ENCODE measurements around the gene SULF2.
"Not testable (repeated sequence)": the region's sequence is repeated elsewhere in the genome, so short reads cannot be mapped to it uniquely, and the experiment has no call there.

The SULF2 gene

DNA sequence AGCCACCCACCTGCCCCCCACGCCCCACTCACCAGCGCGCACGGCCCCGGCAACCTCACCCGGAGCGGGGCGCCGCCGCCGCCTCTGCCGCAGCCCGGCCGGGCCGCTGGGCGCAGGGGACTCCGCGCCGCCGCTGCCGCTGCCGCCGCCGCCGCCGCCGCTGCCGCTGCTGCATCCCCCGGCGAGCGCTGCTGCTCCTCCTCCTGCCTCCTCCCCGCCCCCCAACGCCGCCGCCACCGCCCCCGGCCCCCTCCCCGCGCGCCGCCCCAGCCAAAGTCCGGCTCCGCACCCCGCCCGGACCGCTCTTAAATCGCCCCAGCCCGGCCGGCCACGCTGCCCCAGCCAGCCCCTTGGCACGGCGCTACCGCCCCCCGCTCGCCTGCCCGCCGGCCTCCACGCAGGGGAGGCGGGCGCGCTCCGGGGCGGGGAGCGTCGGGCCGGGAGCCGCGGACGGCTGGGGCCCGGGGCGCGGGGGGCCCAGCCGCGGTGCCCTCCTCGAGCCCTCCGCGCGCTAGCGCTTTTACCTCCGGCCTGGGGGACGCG, at the start of gene SULF2:
SULF2 (minus strand) TSS at position 171 of the 543 bp plus-strand sequence. CDS start 28,118 bp downstream, outside the sequence.
- TF ChIP-seq, protein P1, sequence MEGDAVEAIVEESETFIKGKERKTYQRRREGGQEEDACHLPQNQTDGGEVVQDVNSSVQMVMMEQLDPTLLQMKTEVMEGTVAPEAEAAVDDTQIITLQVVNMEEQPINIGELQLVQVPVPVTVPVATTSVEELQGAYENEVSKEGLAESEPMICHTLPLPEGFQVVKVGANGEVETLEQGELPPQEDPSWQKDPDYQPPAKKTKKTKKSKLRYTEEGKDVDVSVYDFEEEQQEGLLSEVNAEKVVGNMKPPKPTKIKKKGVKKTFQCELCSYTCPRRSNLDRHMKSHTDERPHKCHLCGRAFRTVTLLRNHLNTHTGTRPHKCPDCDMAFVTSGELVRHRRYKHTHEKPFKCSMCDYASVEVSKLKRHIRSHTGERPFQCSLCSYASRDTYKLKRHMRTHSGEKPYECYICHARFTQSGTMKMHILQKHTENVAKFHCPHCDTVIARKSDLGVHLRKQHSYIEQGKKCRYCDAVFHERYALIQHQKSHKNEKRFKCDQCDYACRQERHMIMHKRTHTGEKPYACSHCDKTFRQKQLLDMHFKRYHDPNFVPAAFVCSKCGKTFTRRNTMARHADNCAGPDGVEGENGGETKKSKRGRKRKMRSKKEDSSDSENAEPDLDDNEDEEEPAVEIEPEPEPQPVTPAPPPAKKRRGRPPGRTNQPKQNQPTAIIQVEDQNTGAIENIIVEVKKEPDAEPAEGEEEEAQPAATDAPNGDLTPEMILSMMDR (conservative IDR thresholded peaks at IDR 0.05; ENCODE audit: low read depth, low read length) = no peak
- peak within 1 kb of the TSS; percentile 50 for H3K4me3 ChIP-seq (ENCODE audit: low read depth, low read length)
- DNase-seq (ENCODE audit: low read depth) = no peak

DNA sequence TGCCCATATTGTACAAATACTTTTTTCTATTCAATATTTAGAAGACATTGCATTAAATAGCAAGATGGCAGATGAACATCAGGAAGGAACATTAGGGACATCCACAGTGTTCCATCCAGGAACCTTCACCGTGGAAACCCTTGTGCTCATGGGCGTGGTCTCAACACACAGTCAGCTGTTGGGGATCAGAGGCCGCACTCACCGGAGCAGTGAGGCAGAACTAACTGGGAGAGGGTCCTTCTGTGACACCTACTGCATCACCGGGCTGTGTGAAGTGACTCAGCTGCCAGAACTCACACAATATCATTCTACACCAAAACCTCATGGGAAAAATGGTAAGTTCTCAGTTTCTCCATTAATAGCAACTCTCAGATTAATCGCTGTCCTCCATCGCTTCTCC, 46.4 kb upstream of the SULF2 start:
- H3K4me3 ChIP-seq (ENCODE audit: low read depth, low read length); DNase-seq (ENCODE audit: low read depth): not testable (repeated sequence)

DNA sequence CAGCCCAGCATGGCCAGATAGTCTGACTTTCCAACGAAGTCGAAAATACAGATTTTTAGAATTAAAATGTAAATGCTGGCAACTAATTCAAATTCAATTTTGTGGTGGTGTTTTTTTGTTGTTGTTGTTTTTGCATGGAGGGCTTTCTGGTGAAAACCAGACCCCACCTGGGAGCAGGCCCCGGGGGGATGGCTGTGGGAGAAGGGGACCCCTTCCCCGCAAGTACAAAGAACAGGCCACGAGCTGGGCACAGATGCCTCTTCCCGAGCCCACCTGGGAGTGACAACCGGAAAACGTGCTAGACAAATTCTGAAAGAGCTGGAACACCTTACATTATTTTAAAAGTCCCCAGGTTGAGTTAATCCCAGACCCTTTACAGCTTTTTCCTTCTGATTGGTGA, 41.4 kb upstream of the SULF2 start:
- DNase-seq (ENCODE audit: low read depth); H3K4me3 ChIP-seq (ENCODE audit: low read depth, low read length): not testable (repeated sequence)

DNA sequence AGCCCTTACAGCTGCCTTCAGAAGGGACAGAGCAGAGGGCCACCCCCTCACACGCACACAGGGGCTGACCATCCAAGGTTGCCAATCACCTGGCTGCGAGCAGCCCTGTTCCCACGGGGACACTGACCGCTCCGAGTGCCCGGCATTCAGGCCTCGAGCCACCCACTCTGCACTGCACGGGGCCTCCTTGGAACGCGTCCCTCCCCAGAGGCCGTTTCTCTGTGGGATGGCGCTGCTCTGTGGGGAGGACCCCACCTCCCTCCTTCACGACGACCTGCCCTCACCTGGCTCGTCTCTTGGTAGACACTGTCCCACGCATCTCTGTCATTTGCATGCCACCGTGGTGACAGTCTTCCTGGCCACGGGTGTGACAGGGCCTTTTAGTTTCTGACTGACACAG, 40.7 kb upstream of the SULF2 start:
- not testable (repeated sequence) for DNase-seq (ENCODE audit: low read depth); H3K4me3 ChIP-seq (ENCODE audit: low read depth, low read length)

DNA sequence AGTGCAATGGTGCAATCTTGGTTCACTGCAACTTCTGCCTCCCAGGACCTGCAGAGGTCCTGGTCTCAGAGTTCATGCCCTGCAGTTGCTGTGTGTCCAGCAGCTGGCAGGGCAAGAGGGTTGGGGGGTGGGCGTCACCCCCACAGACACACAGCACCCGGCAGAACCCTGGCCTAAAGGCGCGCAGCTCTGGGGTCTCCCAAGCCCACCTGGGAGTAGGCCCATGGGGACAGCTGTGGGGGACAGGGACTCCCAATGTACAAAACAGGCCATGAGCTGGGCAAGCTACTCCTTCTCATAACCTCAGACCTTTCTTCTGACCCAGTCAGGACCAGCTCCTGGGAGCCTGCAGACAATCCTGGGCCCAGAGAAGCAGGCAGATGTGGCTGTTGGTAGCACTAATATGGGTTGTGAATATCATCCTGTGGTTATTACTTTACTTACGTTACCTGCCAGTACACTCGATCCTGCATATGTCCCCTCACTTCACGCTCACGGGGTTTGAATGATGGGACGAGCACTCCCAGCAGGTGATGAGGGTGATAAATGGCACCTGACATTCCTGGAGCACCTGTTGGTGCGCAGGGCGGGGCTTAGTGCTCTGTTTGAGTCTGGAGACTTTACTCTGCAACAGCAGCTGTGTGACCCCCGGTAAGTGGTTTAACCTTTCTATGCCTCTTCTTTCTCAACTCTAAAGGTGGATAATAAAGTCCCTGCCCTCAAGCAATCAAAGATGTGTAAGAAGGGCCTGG, 39.9 kb upstream of the SULF2 start:
- no peak for DNase-seq (ENCODE audit: low read depth)
- TF ChIP-seq, protein P1 (conservative IDR thresholded peaks at IDR 0.05; ENCODE audit: low read depth, low read length) = no peak
- H3K4me3 ChIP-seq (ENCODE audit: low read depth, low read length) = no peak overlapping the region

DNA sequence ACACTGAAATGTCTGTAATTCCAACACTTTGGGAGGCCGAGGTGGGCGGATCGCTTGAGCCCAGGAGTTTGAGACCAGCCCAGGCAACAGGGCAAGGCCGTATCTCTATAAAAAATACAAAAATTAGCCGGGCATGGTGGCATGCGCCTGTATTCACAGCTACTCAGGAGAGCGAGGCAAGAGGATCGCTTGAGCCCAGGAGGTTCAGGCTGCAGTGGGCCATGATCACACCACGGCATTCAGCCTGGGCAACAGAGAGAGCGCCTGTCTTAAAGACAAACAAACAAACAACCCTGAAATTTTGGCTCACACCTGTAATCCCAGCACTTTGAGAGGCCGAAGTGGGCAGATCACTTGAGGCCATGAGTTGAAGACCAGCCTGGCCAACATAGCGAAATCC, 38.7 kb upstream of the SULF2 start:
- not testable (repeated sequence) for DNase-seq (ENCODE audit: low read depth); H3K4me3 ChIP-seq (ENCODE audit: low read depth, low read length)

DNA sequence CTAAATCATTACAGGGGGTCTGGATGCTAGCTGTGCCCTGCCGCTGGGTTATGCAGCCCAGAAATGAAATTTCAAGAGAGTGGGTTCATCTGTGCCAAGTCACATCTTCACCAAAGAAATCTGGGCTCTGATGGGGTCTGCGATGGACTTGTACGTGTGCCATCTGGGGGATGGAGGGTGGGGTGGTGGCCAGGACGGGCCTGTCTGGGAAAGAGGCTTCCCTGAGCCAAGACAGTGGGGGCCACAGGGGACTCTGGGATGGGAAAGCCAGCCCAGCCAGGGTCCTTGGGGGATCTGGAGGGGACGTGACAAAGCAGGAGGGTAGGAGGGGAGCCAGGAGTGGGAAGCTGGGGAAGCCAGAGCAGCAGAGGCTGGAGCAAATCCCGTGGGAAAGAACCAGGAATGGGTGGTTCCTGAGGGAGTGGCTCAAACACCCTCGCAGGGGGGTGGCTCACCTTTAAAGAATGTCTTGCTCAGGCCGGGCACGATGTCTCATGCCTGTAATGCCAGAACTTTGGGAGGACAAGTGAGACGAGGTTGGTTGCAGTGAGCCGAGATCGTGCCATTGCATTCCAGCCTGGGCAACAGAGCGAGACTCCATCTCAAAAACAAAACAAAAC, 36.3 kb upstream of the SULF2 start:
- TF ChIP-seq, protein P1 (conservative IDR thresholded peaks at IDR 0.05; ENCODE audit: low read depth, low read length) = no peak
- no peak for DNase-seq (ENCODE audit: low read depth)
- no peak overlapping the region for H3K4me3 ChIP-seq (ENCODE audit: low read depth, low read length)

DNA sequence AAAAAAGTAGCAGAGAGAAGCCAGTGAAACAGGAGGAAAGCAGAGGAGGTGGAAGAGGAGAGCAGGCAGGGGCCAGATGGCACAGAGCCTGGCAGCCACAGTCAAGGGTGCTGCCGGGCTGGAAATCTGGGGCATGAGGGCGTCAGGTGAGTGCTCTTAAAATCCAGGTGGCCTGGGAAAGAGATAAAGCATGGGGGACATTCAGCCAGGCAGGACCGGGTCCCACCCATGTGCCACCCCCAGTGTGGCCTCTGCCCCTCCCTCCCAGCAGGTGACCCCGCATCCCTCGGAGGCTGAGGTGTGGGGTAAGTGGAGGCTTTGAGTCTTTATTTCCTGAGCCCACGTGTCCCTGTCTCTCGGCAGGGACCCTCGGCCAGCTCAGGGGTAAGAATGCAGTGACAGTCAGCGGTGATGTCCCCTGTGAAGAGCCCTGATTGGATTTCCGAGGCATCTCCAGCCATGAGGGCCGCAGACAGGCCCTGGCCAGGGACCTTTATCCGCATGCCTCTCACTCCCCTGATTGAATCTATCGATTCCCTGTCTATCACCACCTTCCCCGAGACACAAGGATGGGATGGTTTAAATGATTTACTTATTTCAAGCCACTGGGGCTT, 33.8 kb upstream of the SULF2 start:
- TF ChIP-seq, protein P1 (conservative IDR thresholded peaks at IDR 0.05; ENCODE audit: low read depth, low read length) = no peak
- H3K4me3 ChIP-seq (ENCODE audit: low read depth, low read length) = no peak overlapping the region

DNA sequence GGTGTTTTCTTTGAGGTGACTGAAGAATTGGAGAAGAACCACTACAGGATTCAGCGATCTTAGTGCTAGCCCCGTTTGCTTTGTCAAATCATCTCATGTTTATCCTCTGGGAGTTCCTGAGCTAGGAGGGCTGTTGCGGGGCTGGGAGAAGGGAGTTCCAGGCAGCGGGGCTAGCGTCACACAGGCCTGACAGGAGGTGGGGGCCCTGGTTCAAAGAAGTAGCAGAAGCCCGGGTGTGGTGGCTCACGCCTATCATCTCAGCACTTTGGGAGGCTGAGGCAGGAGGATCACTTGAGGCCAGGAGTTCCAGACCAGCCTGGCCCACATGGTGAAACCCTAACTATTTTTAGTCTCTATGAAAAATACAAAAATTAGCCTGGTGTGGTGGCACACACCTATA, 33.2 kb upstream of the SULF2 start:
- TF ChIP-seq, protein P1 (conservative IDR thresholded peaks at IDR 0.05; ENCODE audit: low read depth, low read length) = no peak
- DNase-seq (ENCODE audit: low read depth) = no peak

More for the DNA sequence above, 33.8 kb upstream of the SULF2 start:
- DNase-seq (ENCODE audit: low read depth) = no peak

More for the DNA sequence above, 33.2 kb upstream of the SULF2 start:
- no peak overlapping the region for H3K4me3 ChIP-seq (ENCODE audit: low read depth, low read length)
